T-cell (primary cell): ENCODE data around the gene CAMK2N2. TPM values are rescaled to one million over a fixed set of nuclear protein-coding genes. Genes with fewer than 3 reads are reported as not detected.

ENCODE experiments used
- ATAC-seq, 4 experiments: fragments of 200-7000 bp in 3 of 4; fragments of 150-1000 bp in 1 of 4; cut with Tn5 transposase; replicated peaks in 1 of 4; 1 replicate in 3 of 4; 2 replicates in 1 of 4; pipeline ENCODE4 v1.10.0; 2021; ENCODE audit warnings: moderate library complexity in 3 of 4, mild to moderate bottlenecking in 2 of 4, moderate number of reproducible peaks in 1 of 4
- CTCF ChIA-PET, 2 donors: fragments of 300-600 bp; sonication (Branson Sonifier 250); formaldehyde crosslinking; loops; one replicate each; lab custom pipeline; 2022; ENCODE audit warnings: antibody characterized with exemption in 2 of 2; lab: Charles Lee
- POLR2A ChIA-PET, 2 donors: fragments of 300-600 bp; sonication (Branson Sonifier 250); formaldehyde crosslinking; loops; one replicate each; lab custom pipeline; 2022; ENCODE audit warnings: antibody characterized with exemption in 2 of 2; lab: Charles Lee
- DNase-seq, 35 experiments: peaks; one replicate each; pipeline versions ENCODE4 v3.0.0 to v3.0.0-alpha.2; 2013 to 2023
- H3K27ac ChIP-seq: one replicate; pipeline ENCODE4 v1.5.1; 2013; ENCODE audit warnings: low read length
- H3K27me3 ChIP-seq, 2 experiments: replicated peaks in 1 of 2; 1 replicate in 1 of 2; 2 replicates in 1 of 2; pipeline versions ENCODE4 v1.6.1 to v1.7.0; 2013; ENCODE audit warnings: low read length in 1 of 2, mixed read lengths in 1 of 2; ENCODE audit not compliant: control insufficient read depth in 2 of 2, insufficient read depth in 2 of 2; ENCODE audit errors: extremely low read depth in 1 of 2
- H3K36me3 ChIP-seq, 2 donors: 1 replicate in 1 of 2; 2 replicates in 1 of 2; pipeline versions ENCODE4 v1.6.1 to v1.7.0; 2013; ENCODE audit warnings: low read length in 1 of 2; ENCODE audit not compliant: control insufficient read depth in 2 of 2, insufficient read depth in 1 of 2; ENCODE audit errors: extremely low read depth in 1 of 2
- H3K4me1 ChIP-seq, 2 experiments: 1 replicate in 1 of 2; 2 replicates in 1 of 2; pipeline versions ENCODE4 v1.6.1 to v1.7.0; 2013; ENCODE audit warnings: low read length in 2 of 2, mixed read lengths in 1 of 2; ENCODE audit not compliant: insufficient read depth in 2 of 2, control insufficient read depth in 1 of 2; ENCODE audit errors: extremely low read depth in 1 of 2
- H3K4me3 ChIP-seq, 2 donors: 1 replicate in 1 of 2; 2 replicates in 1 of 2; pipeline versions ENCODE4 v1.5.1 to v1.7.0; 2013; ENCODE audit warnings: mild to moderate bottlenecking in 2 of 2, low read length in 1 of 2, moderate library complexity in 1 of 2; ENCODE audit not compliant: control insufficient read depth in 1 of 2; ENCODE audit errors: extremely low read depth in 1 of 2
- H3K9me3 ChIP-seq: 2 replicates; pipeline ENCODE4 v1.7.0; 2013
- H3K27ac Mint-ChIP-seq, 2 donors: one replicate each; pipeline ENCODE4 v1.8.0; 2020 to 2021; ENCODE audit warnings: mild to moderate bottlenecking in 2 of 2, mixed read lengths in 2 of 2
- H3K27me3 Mint-ChIP-seq, 2 donors: one replicate each; pipeline ENCODE4 v1.8.0; 2021 to 2022; ENCODE audit warnings: mixed read lengths in 2 of 2
- H3K36me3 Mint-ChIP-seq: one replicate; pipeline ENCODE4 v1.8.0; 2021; ENCODE audit warnings: mixed read lengths
- H3K4me1 Mint-ChIP-seq, 3 donors: one replicate each; pipeline ENCODE4 v1.8.0; 2020 to 2022; ENCODE audit warnings: mixed read lengths in 3 of 3, mild to moderate bottlenecking in 1 of 3
- H3K4me3 Mint-ChIP-seq, 3 donors: one replicate each; pipeline ENCODE4 v1.8.0; 2020 to 2022; ENCODE audit warnings: mild to moderate bottlenecking in 3 of 3, mixed read lengths in 3 of 3, moderate library complexity in 3 of 3
- H3K9me3 Mint-ChIP-seq, 3 donors: one replicate each; pipeline ENCODE4 v1.8.0; 2020 to 2022; ENCODE audit warnings: mixed read lengths in 3 of 3
- WGBS: methylation state at CpG from one replicate; pipeline ENCODE4 v1.1.5; 2013; ENCODE audit warnings: missing lambda C conversion rate; ENCODE audit not compliant: insufficient coverage; 5-methylcytosine and 5-hydroxymethylcytosine counted together
- total RNA-seq, 35 experiments: library from RNA in 6 of 35; stranded (reverse) in 6 of 35; fragments of 120-200 nt in 1 of 35; gene quantifications; one replicate each; pipeline versions ENCODE4 v1.2.1 to v1.2.4 and lab custom pipeline; 2013 to 2026

The CAMK2N2 gene
- total RNA-seq, 5 donors from 2014 or later (not counting 1 experiment from before 2014, with no cell fraction given) = 0.19 TPM; not detected in 4

DNA sequence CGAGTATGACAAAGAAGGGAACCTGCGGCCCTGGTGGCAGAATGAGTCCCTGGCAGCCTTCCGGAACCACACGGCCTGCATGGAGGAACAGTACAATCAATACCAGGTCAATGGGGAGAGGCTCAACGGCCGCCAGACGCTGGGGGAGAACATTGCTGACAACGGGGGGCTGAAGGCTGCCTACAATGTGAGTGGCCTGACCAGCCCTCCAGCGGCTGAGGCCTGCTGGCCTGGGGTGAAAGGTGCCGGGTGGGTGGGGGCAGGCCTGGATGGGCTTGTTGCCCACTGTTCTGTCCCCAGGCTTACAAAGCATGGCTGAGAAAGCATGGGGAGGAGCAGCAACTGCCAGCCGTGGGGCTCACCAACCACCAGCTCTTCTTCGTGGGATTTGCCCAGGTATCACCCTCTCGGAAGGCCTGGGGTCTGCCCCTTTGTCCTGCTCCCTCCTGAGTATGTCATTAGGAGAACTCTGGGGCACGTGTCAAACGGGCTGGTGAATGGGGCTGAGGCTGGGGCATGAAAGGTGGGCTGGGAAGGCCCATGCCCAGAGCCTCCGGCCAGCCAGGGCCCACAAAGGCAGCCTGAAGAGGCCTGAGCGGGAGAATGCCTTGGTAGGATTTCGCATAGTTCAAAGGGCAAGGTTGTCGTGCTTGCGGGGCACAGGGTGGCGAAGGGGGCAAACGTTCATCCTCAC, 29.8 kb upstream of the CAMK2N2 start:
- Mint-ChIP-seq H3K27ac (no peak overlapping the region), H3K27me3 (peaks cover 11 to 13% of the 10 kb centered on the region in 2 donors), H3K9me3 (no peaks in the 10 kb centered on the region), H3K4me3 (no peak overlapping the region), H3K36me3 (no peaks in the 10 kb centered on the region), H3K4me1 (no peaks in the 10 kb centered on the region)
- no peak for DNase-seq
- Histone ChIP-seq H3K4me1 (peaks cover 0 to 4% of the 10 kb centered on the region in 2 experiments), H3K36me3 (no peaks in the 10 kb centered on the region), H3K27ac (no peak overlapping the region), H3K27me3 (peaks cover 0 to 21% of the 10 kb centered on the region in 2 experiments), H3K4me3 (no peak overlapping the region), H3K9me3 (no peaks in the 10 kb centered on the region)
- CTCF ChIA-PET = interaction anchor here in 1 of 2 donors (0.6 kb wide), 2 partner anchors 12 to 63 kb away, joined by 3 to 5 read pairs; no protein-coding TSS in a partner anchor
- 87% methylated on average over 21 of the region's 22 CpGs for WGBS
- no peak for ATAC-seq
- POLR2A ChIA-PET = interaction anchor here in 1 of 2 donors (0.6 kb wide), 1 partner anchor 33 kb away, joined by 5 read pairs; no protein-coding TSS in a partner anchor

DNA sequence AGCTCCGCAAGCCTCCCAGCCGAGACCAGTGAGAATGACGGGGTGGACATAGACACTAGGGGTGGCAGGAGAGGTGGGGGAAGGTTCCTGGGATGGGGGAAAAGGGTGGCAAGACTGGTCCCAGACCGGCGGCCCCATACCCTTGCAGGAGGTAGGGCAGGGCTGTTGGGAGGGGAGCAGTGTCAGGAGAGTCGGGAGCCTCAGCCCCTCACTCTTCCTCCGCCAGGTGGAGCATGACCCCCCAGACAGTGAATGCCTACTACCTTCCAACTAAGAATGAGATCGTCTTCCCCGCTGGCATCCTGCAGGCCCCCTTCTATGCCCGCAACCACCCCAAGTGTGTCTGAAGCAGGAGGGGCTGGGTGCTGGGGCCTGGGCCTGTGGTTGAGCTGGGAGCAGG, 29.0 kb upstream of the CAMK2N2 start:
- no peaks in the 10 kb centered on the region for H3K4me1 Mint-ChIP-seq
- ATAC-seq = no peak
- CTCF ChIA-PET = interaction anchor here in 1 of 2 donors (0.8 kb wide), 1 partner anchor 19 kb away, joined by 9 read pairs; no protein-coding TSS in a partner anchor

DNA sequence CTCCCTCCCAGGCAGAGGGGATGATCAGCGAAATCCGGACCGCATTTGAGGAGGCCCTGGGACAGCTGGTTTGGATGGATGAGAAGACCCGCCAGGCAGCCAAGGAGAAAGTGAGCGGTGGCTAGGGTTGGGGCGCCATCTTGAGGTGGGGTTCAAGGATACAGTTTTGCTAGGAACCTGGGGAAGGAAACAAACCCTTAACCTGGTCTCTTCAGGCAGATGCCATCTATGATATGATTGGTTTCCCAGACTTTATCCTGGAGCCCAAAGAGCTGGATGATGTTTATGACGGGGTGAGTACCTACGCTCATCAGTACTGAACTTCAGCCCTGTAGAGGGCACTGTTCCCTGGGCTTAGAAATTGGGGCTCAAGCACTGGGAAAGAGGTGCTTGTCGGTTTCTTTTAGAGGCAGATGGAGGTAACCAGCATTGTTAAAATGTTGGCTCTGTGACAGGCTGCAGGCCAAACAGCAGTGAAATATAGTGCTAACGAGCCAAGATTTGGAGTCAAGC, 28.1 kb upstream of the CAMK2N2 start:
- Histone ChIP-seq H3K27me3 (peaks cover 0 to 30% of the 10 kb centered on the region in 2 experiments), H3K4me1 (peaks cover 0 to 4% of the 10 kb centered on the region in 2 experiments), H3K9me3 (no peaks in the 10 kb centered on the region), H3K36me3 (no peaks in the 10 kb centered on the region), H3K27ac (no peak overlapping the region), H3K4me3 (no peak overlapping the region)
- no peak overlapping the region for H3K4me3 Mint-ChIP-seq
- peaks cover 18 to 25% of the 10 kb centered on the region in 2 donors for H3K27me3 Mint-ChIP-seq
- H3K27ac Mint-ChIP-seq = no peak overlapping the region
- no peaks in the 10 kb centered on the region for H3K4me1 Mint-ChIP-seq
- POLR2A ChIA-PET = interaction anchor here in 1 of 2 donors (0.5 kb wide), 1 partner anchor 92 kb away, joined by 3 read pairs; no protein-coding TSS in a partner anchor
- H3K36me3 Mint-ChIP-seq = no peaks in the 10 kb centered on the region
- CTCF ChIA-PET = interaction anchor here (0.6 to 1.4 kb wide), 4 partner anchors 18 to 394 kb away, joined by 3 to 9 read pairs (median 4); no protein-coding TSS in a partner anchor
- DNase-seq = peak in 28 of 35 experiments; percentile 10 to 68 (median 40)
- WGBS = 4% methylated on average over 4 of the region's 10 CpGs
- ATAC-seq = peak; percentile 45 to 79 (median 64)
- no peaks in the 10 kb centered on the region for H3K9me3 Mint-ChIP-seq

More for the DNA sequence above, 29.0 kb upstream of the CAMK2N2 start:
- Histone ChIP-seq H3K9me3 (no peaks in the 10 kb centered on the region), H3K36me3 (no peaks in the 10 kb centered on the region), H3K27ac (no peak overlapping the region), H3K4me3 (no peak overlapping the region), H3K27me3 (peaks cover 0 to 23% of the 10 kb centered on the region in 2 experiments), H3K4me1 (peaks cover 0 to 4% of the 10 kb centered on the region in 2 experiments)
- Mint-ChIP-seq H3K36me3 (no peaks in the 10 kb centered on the region), H3K9me3 (no peaks in the 10 kb centered on the region), H3K27ac (no peak overlapping the region), H3K27me3 (peaks cover 18 to 21% of the 10 kb centered on the region in 2 donors), H3K4me3 (no peak overlapping the region)
- POLR2A ChIA-PET = no interaction called here
- DNase-seq = no peak
- 94% methylated on average over 3 of the region's 10 CpGs for WGBS

DNA sequence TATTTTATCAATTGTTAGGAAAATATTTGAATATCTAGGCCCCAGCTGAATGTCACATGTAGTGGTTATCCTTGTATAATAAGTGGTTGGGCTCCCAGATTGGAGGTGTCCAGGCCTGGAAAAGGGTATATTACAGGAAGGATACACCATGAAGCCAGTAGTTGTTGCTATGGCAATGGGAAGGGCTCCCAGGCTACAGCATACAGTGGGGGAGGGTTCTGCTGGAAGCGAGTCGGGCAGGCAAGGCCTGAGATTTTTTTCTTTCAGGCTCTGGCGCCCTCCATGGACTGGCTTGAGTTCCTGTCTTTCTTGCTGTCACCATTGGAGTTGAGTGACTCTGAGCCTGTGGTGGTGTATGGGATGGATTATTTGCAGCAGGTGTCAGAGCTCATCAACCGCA, 23.3 kb upstream of the CAMK2N2 start:
- DNase-seq = peak in 2 of 35 experiments; percentile 15 to 35
- Mint-ChIP-seq H3K4me3 (no peak overlapping the region), H3K9me3 (no peaks in the 10 kb centered on the region), H3K27ac (no peak overlapping the region), H3K27me3 (peaks cover 18 to 32% of the 10 kb centered on the region in 2 donors), H3K36me3 (no peaks in the 10 kb centered on the region), H3K4me1 (no peaks in the 10 kb centered on the region)
- 39% methylated on average over 4 of the region's 4 CpGs for WGBS
- Histone ChIP-seq H3K27ac (no peak overlapping the region), H3K27me3 (peaks cover 0 to 25% of the 10 kb centered on the region in 2 experiments), H3K9me3 (no peaks in the 10 kb centered on the region), H3K4me3 (no peak overlapping the region), H3K36me3 (no peaks in the 10 kb centered on the region), H3K4me1 (peaks cover 0 to 4% of the 10 kb centered on the region in 2 experiments)
- ATAC-seq = peak in 3 of 4 experiments; percentile 37 to 48 (median 39)
- POLR2A ChIA-PET = no interaction called here
- CTCF ChIA-PET = interaction anchor here (0.5 to 1.0 kb wide), 3 partner anchors 57 to 270 kb away, joined by 3 read pairs; no protein-coding TSS in a partner anchor

DNA sequence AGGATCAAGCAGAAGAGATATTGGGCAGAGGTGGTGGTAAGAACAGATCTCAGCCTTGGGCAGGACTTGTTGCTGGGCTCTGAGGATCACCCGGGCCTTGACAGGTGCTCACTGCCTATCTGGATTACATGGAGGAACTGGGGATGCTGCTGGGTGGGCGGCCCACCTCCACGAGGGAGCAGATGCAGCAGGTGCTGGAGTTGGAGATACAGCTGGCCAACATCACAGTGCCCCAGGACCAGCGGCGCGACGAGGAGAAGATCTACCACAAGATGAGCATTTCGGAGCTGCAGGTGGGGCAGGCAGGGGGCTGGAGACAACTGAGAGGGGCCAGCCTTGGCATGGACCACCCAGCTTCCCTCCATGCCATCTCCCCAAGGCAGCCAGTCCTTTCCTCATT, 22.3 kb upstream of the CAMK2N2 start:
- ATAC-seq (no peak), DNase-seq (no peak)
- H3K36me3 Mint-ChIP-seq = no peaks in the 10 kb centered on the region
- no peak overlapping the region for H3K27ac Mint-ChIP-seq
- WGBS = 87% methylated on average over 7 of the region's 8 CpGs
- H3K9me3 Mint-ChIP-seq = no peaks in the 10 kb centered on the region
- H3K27me3 Mint-ChIP-seq = peaks cover 19 to 37% of the 10 kb centered on the region in 2 donors
- H3K4me1 ChIP-seq = no peaks in the 10 kb centered on the region
- CTCF ChIA-PET = interaction anchor here in 1 of 2 donors (0.6 kb wide), 1 partner anchor 361 kb away, joined by 4 read pairs; no protein-coding TSS in a partner anchor
- H3K4me3 Mint-ChIP-seq = no peak overlapping the region
- no peak overlapping the region for H3K4me3 ChIP-seq
- no peak overlapping the region for H3K27ac ChIP-seq
- peaks cover 0 to 18% of the 10 kb centered on the region in 2 experiments for H3K27me3 ChIP-seq
- POLR2A ChIA-PET = no interaction called here
- no peaks in the 10 kb centered on the region for H3K9me3 ChIP-seq
- no peaks in the 10 kb centered on the region for H3K4me1 Mint-ChIP-seq
- no peaks in the 10 kb centered on the region for H3K36me3 ChIP-seq

DNA sequence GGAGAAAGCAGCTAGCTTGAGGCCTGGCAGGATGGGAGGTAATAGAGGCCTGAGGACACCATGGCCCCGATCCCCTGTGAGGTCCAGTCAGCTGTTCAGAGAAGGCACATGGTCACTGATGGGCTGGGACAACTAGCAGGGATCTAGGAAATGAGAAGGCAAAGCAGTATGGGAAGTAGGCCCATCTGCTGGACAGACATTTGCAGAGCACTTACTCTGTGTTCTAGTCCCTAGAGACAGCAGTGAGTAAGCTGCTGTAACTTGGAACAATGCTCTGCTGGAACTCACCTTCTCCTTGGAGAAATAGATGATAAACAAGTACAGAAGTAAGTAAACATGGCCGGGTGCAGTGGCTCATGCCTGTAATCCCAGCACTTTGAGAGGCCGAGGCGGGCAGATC, 21.6 kb upstream of the CAMK2N2 start:
- H3K27me3 Mint-ChIP-seq = peaks cover 22 to 43% of the 10 kb centered on the region in 2 donors
- POLR2A ChIA-PET = no interaction called here
- ATAC-seq = no peak

More for the DNA sequence above, 21.6 kb upstream of the CAMK2N2 start:
- H3K4me1 ChIP-seq = no peaks in the 10 kb centered on the region
- no peak overlapping the region for H3K27ac ChIP-seq
- Mint-ChIP-seq H3K9me3 (no peaks in the 10 kb centered on the region), H3K4me1 (no peaks in the 10 kb centered on the region), H3K36me3 (no peaks in the 10 kb centered on the region), H3K27ac (no peak overlapping the region), H3K4me3 (no peak overlapping the region)
- H3K9me3 ChIP-seq = no peaks in the 10 kb centered on the region
- DNase-seq = no peak
- no peaks in the 10 kb centered on the region for H3K36me3 ChIP-seq
- no peak overlapping the region for H3K4me3 ChIP-seq
- H3K27me3 ChIP-seq = peaks cover 0 to 23% of the 10 kb centered on the region in 2 experiments
- 76% methylated on average over 2 of the region's 4 CpGs for WGBS
- CTCF ChIA-PET = interaction anchor here in 1 of 2 donors (1.4 kb wide), 1 partner anchor 11 kb away, joined by 3 read pairs; no protein-coding TSS in a partner anchor
